Measurements from ENCODE around the gene COA1. TPM values are rescaled to one million over a fixed set of nuclear protein-coding genes. Genes with fewer than 3 reads are reported as not detected.
A peak's percentile ranks its signal among the peaks of the same experiment; 100 is the strongest.

The COA1 gene
- total and polyA plus RNA-seq, 2 donors = 28.2 to 75.0 TPM

DNA sequence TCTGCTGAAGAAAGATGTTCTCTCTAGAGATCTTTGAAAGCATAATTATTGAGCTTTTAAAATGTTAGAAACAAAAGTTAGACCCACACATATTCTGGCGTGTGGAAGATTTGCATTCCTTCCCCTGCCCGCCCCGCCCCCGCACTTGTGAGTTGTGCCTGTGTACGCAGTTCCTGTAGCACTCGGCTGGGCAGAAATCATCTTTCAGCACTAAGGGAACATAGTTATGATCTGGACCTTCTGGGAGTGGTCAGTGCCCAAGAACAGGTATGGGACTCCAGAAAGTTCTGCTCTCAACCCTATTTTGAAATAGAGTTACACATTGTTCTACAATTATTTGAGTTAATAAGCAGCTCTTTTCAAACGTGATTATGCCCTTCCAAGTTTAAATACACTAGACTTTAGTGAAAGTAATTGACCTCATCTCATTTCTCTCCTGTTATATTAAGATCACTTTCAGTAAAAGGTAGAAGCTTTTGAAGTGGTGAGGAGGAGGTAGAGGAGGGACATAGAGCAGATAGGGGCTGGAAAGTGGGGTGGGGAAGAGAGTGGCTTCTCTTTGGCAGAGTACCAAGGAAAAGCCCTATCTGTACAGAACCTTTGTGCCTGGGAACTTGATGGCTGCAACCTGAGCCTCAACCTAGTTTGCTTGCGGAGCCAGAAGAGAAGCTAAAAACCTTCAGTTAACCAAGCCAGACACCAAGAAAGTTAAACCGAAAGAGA, 34.9 kb upstream of the COA1 start:
- no peaks in the 10 kb centered on the region for H3K36me3 ChIP-seq (ENCODE audit: insufficient read depth)
- H3K4me1 ChIP-seq (ENCODE audit: insufficient read depth) = no peaks in the 10 kb centered on the region
- no peak for DNase-seq (ENCODE audit: extremely low spot score)
- H3K4me3 ChIP-seq (ENCODE audit: low read depth, low read length) = no peak overlapping the region
- H3K27ac ChIP-seq (ENCODE audit: low read depth) = no peak overlapping the region
- 66% methylated on average over 9 of the region's 9 CpGs for WGBS

DNA sequence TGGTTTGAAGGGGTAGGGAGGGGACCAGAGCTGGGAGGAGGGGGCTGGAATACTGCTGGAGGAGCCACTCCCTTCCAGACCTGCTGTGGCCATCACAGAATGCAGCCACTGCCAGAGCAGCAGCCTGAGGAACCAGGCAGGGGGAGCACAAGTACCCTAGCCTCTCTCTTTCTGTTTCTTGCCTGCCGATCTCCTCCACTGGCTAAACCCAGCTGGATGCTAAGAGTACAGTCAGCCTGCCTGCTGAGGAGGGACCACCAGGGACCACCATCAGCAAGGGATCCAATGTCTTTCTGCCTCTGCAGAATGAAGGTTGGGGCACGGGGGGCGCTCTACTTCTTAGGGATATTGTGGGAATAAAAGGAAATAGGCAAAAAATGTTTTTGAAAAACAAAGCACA, 33.9 kb upstream of the COA1 start:
- Histone ChIP-seq H3K4me1 (ENCODE audit: insufficient read depth) (no peaks in the 10 kb centered on the region), H3K4me3 (ENCODE audit: low read depth, low read length) (no peak overlapping the region), H3K27ac (ENCODE audit: low read depth) (no peak overlapping the region), H3K36me3 (ENCODE audit: insufficient read depth) (no peaks in the 10 kb centered on the region)
- DNase-seq (ENCODE audit: extremely low spot score) = no peak
- 78% methylated on average over 3 of the region's 3 CpGs for WGBS

DNA sequence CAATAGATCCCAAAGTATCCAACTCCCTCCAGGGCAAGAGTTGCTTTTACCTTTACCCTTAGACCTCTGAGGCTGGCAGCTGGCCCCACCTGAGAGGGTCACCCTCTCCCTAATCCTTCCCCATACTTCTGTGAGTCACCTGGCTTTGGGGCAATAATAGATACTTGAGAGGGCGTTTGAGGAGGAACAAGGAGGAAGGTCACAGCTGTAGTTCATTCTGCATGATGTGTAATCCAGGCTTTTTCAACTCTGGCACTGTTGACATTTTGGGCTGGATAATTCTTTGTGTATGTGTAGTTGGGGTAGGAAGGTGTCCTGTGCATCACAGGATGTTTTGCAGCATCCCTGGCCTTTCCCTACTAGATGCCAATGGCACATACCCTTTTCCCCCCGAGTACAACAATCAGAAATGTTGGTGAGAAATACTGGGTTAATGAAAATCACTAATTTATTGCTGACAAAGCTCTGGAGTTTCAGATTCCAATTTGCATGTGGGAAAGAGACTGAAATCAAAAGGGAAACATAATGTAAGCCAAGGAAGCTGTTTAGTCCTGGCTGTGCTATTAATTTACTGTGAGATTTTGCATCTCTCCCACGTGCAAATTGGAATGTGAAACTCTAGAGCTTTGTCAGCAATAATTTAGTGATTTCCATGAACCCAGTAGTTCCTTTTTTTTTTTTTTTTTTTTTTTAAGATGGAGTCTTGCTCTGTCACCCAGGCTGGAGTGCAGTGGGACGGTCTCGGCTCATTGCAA, 32.8 kb upstream of the COA1 start:
- H3K27ac ChIP-seq (ENCODE audit: low read depth) = no peak overlapping the region
- 80% methylated on average over 5 of the region's 5 CpGs for whole genome bisulfite sequencing
- H3K4me3 ChIP-seq (ENCODE audit: low read depth, low read length) = no peak overlapping the region
- no peak for DNase-seq (ENCODE audit: extremely low spot score)
- no peaks in the 10 kb centered on the region for H3K4me1 ChIP-seq (ENCODE audit: insufficient read depth)
- no peaks in the 10 kb centered on the region for H3K36me3 ChIP-seq (ENCODE audit: insufficient read depth)

DNA sequence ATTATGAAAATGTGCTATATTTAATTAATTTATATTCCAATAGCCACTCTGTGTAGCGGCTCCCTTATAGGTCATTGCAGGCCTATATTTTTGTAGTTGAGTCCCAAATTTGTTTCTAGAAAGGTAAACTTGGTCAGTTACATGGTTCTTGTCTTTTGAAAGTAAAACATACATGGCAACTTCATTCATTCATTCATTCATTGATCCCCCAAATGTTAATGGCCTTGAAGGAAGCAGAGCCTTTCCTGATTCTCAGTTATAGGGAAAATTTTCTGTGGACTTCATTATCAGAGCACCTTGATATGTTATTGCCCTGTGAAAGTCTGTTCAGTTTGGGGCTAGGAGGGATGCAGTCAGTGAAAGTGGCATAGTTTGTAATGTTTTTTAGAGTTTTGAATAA, 32.1 kb upstream of the COA1 start:
- WGBS = 100% methylated on average over 1 of the region's 1 CpG
- no peak for DNase-seq (ENCODE audit: extremely low spot score)
- Histone ChIP-seq H3K27ac (ENCODE audit: low read depth) (no peak overlapping the region), H3K4me3 (ENCODE audit: low read depth, low read length) (no peak overlapping the region), H3K4me1 (ENCODE audit: insufficient read depth) (no peaks in the 10 kb centered on the region), H3K36me3 (ENCODE audit: insufficient read depth) (no peaks in the 10 kb centered on the region)

DNA sequence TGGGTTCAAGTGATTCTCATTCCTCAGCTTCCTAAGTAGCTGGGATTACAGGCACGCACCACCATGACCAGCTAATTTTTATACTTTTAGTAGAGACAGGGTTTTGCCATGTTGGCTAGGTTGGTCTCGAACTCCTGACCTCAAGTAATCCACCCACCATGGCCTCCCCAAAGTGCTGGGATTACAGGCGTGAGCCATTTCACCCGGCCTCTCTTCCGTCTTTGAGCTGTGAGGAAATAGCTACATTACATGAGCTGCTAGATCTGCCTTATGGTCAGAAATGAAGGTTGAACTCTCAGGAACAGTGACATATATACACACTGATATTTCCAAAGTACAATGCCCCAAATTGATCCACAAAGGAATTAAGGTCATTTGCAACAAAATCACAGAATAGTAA, 31.5 kb upstream of the COA1 start:
- Histone ChIP-seq H3K4me3 (ENCODE audit: low read depth, low read length) (no peak overlapping the region), H3K36me3 (ENCODE audit: insufficient read depth) (no peaks in the 10 kb centered on the region), H3K4me1 (ENCODE audit: insufficient read depth) (no peaks in the 10 kb centered on the region), H3K27ac (ENCODE audit: low read depth) (no peak overlapping the region)
- DNase-seq (ENCODE audit: extremely low spot score) = no peak
- 96% methylated on average over 5 of the region's 5 CpGs for WGBS

DNA sequence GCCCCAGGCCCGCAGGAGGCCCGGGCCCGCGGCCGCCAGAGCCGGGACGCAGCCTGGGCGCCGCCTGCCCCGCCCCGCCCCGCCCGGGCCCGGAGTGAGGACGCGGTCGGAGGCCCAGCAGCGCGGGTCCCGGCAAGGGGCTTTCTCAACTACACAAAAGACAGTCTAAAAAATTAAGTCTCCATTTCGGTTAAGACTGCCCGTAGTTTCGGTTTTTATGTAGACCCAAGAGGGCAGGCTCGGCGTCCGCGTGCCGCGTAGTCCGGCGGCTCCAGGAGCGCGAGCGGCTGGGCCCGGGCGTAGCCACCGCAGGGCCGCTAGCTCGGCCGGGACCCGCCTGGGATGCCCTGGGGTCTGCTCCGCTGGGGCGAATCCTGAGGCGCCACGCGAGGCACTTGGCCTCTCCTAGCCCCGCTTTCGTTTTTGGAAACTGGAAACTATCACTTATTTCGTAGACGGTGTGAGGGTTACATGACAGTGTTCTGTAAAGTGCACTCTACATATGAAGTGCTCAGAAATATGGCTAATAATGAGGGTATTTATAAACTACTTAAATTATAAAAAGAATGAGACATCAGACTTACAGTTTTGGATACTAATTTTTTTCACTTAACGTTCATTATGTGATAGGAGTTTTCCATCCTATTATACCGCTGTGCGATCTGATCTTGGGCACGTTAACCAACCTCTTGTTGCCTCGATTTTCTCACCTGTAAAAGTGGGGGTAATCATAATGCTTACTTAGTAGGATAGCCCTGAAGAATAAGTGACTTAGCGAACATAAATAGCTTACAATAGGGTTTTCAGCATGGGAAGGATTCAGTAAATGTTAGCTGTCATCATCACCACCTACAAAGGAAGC, 29.7 kb upstream of the COA1 start:
- H3K27ac ChIP-seq (ENCODE audit: low read depth) = peak overlapping the region; percentile 73
- peak overlapping the region; percentile 96 for H3K4me3 ChIP-seq (ENCODE audit: low read depth, low read length)
- no peak for DNase-seq (ENCODE audit: extremely low spot score)
- H3K4me1 ChIP-seq (ENCODE audit: insufficient read depth) = no peaks in the 10 kb centered on the region
- WGBS = 7% methylated on average over 56 of the region's 56 CpGs
- no peaks in the 10 kb centered on the region for H3K36me3 ChIP-seq (ENCODE audit: insufficient read depth)

DNA sequence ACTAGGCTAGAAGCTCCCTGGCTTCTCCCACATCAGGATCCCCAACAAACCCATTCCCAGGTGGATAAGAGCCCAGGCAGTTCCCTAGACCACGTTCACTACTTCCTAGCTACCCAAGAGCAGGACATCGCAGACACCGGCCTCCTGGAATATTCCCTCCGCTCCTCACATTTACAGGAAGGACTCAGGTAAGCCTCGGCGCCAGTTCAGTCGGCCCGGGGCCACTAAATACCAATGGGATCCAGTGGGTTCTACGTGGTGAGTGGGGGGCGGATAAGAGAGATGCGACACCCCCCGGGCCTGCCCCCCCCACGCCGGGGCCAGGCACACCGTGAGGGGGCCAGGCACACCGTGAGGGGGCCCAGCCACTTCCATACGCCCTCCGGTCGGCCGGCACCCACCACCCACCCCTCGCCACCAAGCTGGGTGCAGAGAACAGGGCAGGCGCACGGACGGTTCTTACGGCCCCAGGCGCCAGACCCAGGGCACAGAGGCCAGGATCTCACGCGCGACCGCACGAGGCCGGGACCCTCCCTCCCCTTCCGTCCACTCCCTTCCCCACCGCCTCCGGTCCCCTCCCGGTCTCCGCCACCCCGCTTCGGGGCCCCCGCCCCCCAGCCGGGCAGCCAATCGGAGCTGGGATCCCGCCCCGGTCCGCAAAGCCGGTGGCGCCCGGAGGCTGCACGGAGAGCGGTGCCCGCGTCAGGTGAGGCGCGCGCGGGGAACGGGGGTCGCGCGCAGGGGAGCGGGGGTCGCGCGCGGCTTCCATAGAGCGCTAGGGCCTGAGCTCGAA, 28.9 kb upstream of the COA1 start, which contains the start of gene BLVRA:
Gene BLVRA (plus strand): TSS at position 652 of the 793 bp plus-strand sequence. CDS start 12,479 bp downstream, outside the sequence.
- Histone ChIP-seq H3K4me1 (ENCODE audit: insufficient read depth) (no peaks in the 10 kb centered on the region), H3K27ac (ENCODE audit: low read depth) (peak within 1 kb of the TSS; percentile 73), H3K36me3 (ENCODE audit: insufficient read depth) (no peaks in the 10 kb centered on the region), H3K4me3 (ENCODE audit: low read depth, low read length) (peak within 1 kb of the TSS; percentile 96)
- 4% methylated on average over 67 of the region's 67 CpGs for WGBS
- DNase-seq (ENCODE audit: extremely low spot score) = no peak

DNA sequence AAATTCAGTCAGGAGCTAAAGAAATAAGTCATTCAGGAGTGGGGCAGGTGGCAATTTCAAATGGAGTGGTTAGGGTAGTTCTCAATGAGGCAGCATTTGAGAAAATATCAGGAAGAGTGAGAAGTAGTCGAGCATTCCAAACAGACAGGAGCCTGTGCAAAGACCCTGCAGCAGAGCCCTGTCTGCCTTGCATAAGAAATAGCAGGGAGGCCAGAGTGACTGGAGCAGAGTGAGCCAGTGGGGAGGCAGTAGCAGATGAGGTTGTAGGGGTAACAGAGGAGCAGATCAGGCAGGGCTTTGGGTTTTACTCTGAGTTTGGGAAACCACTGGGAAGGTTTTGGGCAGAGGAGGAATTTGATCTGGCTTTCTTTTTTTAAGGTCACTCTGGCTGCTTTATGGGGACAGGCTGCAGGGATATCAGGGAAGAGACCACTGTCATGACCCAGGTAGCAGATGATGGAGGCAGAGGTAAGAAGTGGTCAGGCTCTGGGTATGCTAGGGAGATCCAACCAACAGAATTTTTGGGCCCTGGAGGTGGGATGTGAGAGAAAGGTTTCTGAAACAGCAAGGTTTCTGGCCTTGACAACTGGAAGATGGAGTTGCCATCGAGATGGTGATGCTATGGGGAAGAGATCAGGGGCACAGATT, 27.9 kb upstream of the COA1 start:
- Histone ChIP-seq H3K36me3 (ENCODE audit: insufficient read depth) (no peaks in the 10 kb centered on the region), H3K4me3 (ENCODE audit: low read depth, low read length) (no peak overlapping the region), H3K4me1 (ENCODE audit: insufficient read depth) (no peaks in the 10 kb centered on the region), H3K27ac (ENCODE audit: low read depth) (no peak overlapping the region)
- no peak for DNase-seq (ENCODE audit: extremely low spot score)
- WGBS = 86% methylated on average over 2 of the region's 2 CpGs

DNA sequence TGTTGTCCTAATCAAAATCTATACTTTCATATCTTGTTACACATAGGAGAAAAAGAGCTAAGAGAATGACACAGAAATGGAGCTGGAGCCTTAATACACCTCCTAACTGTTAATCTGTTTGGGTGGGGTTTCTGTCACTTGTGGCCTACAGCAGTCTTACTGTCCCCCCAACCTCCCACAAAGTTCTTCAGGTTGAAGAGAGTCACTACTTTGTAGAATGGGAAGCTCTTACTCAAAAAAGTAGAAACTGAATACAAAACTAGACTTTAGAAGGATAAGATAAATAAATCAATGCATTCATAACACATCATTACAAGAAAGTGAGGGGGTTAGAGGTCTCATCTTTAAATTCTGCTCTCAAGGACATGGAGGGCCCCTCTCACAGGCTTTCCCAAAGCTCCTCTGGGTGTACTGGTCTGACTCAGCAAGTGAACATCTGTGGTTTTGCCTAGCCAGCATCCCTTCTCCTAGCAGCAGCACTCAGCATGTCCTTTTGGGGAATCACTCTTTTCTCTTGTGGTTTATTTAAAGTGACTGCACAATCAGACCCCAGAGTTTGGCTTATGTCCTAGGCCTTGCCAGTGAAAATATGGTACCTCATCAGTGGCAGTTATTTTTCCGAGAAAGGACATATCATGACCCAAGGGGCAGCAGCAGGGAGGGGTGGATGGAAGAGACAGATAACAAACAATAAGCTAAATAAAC, 27.2 kb upstream of the COA1 start:
- DNase-seq (ENCODE audit: extremely low spot score) = no peak
- no peaks in the 10 kb centered on the region for H3K4me1 ChIP-seq (ENCODE audit: insufficient read depth)
- no peak overlapping the region for H3K27ac ChIP-seq (ENCODE audit: low read depth)
- H3K36me3 ChIP-seq (ENCODE audit: insufficient read depth) = no peaks in the 10 kb centered on the region
- H3K4me3 ChIP-seq (ENCODE audit: low read depth, low read length) = no peak overlapping the region
- WGBS = 82% methylated on average over 1 of the region's 1 CpG

DNA sequence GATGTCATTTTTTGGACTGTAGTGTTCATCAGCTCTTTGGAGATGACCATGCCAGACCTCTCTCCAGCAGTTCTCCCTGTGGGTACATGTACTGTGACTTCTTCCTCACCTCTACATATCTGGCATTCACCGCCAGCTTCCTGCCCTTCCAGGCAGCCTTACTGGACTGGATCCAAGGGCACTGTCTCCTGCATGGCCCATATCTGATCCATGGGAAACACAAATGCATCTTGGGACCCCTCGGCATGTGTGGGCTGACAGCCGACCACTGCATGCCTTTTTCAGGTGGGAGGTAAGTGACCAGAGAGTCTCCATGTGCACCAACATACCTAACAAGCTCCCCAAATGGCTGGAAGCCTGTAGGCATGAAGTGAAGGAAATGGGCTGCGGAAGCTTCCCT, 25.3 kb upstream of the COA1 start:
- Histone ChIP-seq H3K36me3 (ENCODE audit: insufficient read depth) (no peaks in the 10 kb centered on the region), H3K4me3 (ENCODE audit: low read depth, low read length) (no peak overlapping the region), H3K27ac (ENCODE audit: low read depth) (no peak overlapping the region), H3K4me1 (ENCODE audit: insufficient read depth) (no peaks in the 10 kb centered on the region)
- 85% methylated on average over 4 of the region's 4 CpGs for WGBS
- DNase-seq (ENCODE audit: extremely low spot score) = no peak

DNA sequence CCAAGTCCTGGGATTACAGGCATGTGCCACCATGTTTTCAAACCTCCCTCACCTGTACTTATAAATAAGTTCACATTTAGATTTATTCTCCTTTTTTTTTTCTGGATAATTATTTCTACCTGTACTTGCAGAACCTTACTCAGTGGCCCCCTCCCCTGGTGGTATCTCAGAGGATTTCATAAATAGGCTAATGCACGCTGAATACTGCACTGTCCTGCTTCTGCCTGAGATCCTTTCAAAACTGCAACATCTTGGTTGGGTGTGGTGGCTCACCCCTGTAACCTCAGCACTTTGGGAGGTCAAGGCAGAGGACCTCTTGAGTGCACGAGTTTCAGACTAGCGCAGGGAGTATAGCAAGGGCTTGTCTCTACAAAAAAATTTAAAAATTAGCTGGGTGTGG, 24.5 kb upstream of the COA1 start:
- Histone ChIP-seq H3K36me3 (ENCODE audit: insufficient read depth) (no peaks in the 10 kb centered on the region), H3K4me3 (ENCODE audit: low read depth, low read length) (no peak overlapping the region), H3K4me1 (ENCODE audit: insufficient read depth) (no peaks in the 10 kb centered on the region), H3K27ac (ENCODE audit: low read depth) (no peak overlapping the region)
- 88% methylated on average over 3 of the region's 3 CpGs for WGBS
- no peak for DNase-seq (ENCODE audit: extremely low spot score)

DNA sequence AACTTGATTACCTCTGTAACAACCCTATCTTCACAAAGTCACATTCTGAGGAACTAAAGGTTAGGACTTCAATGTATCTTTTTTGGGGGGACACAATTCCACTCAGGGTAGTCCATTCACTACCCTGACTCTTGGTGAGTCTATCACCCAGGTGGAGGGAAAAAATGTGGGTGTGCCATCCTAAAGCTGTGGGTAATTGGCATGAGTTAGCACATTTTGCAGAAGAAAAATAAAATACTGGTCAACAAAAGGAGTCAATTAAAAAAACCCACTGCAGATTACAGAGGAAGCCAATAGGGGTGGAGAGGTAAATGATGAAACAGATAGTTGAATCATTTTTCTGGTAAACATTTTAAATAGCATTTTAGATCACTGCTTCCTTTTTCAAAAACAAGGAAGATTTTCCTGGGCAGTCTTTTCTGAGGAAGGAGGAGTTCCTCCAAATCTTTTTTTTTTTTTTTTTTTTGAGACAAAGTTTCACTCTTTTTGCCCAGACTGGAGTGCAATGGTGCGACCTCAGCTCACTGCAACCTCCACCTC, 24.0 kb upstream of the COA1 start:
- WGBS = 79% methylated on average over 1 of the region's 1 CpG
- DNase-seq (ENCODE audit: extremely low spot score) = no peak
- Histone ChIP-seq H3K4me1 (ENCODE audit: insufficient read depth) (no peaks in the 10 kb centered on the region), H3K4me3 (ENCODE audit: low read depth, low read length) (no peak overlapping the region), H3K27ac (ENCODE audit: low read depth) (no peak overlapping the region), H3K36me3 (ENCODE audit: insufficient read depth) (no peaks in the 10 kb centered on the region)
